GM12878 (cell line): ENCODE measurements around the gene CAST. TPM values are rescaled to one million over a fixed set of nuclear protein-coding genes. Genes with fewer than 3 reads are reported as not detected.

ENCODE experiments used
- ATAC-seq: fragments of 200-7000 bp; cut with Tn5 transposase; 3 replicates; pipeline ENCODE4 v1.9.1; 2020; ENCODE audit warnings: mild to moderate bottlenecking, moderate library complexity
- BruUV-seq: library from RNA; stranded (reverse); fragments of 400-500 nt; replicated peaks from 2 replicates; lab custom pipeline; 2021; lab: Mats Ljungman, UMichigan
- CTCF ChIA-PET: fragments of 300-600 bp; sonication (Branson Sonifier 250); formaldehyde crosslinking; extraction: SDS; loops from one replicate; lab custom pipeline; 2021; ENCODE audit warnings: inconsistent platforms; lab: Yijun Ruan, JAX
- POLR2A ChIA-PET: fragments of 350-600 bp; formaldehyde crosslinking; extraction: SDS; loops from one replicate; lab custom pipeline; 2021; ENCODE audit warnings: inconsistent platforms; lab: Charles Lee
- RAD21 ChIA-PET: fragments of 300-600 bp; sonication (Branson Sonifier 250); formaldehyde crosslinking; loops from one replicate; lab custom pipeline; 2023; ENCODE audit warnings: antibody characterized with exemption; ENCODE audit not compliant: unreplicated experiment; lab: Charles Lee
- SMC1A ChIA-PET: fragments of 300-600 bp; sonication (Branson Sonifier 250); formaldehyde crosslinking; loops from one replicate; lab custom pipeline; 2023; ENCODE audit not compliant: unreplicated experiment, uncharacterized antibody; lab: Charles Lee
- DNase-seq: peaks from one replicate; pipeline ENCODE4 v3.0.0-alpha.2; 2011; ENCODE audit warnings: low read depth, low spot score
- FAIRE-seq: peaks from 3 replicates; lab custom pipeline; 2011; peaks lifted over from hg19 to GRCh38; lab: Jason Lieb, UNC
- H2AFZ ChIP-seq: 2 replicates; pipeline ENCODE4 v1.6.0; 2011; ENCODE audit warnings: low read depth, low read length, control low read depth; ENCODE audit not compliant: control insufficient read depth
- H3K27ac ChIP-seq: 2 replicates; pipeline ENCODE4 v1.5.1; 2011; ENCODE audit warnings: control low read depth; ENCODE audit not compliant: control insufficient read depth, insufficient read depth
- H3K27me3 ChIP-seq, 2 experiments: replicated peaks in 1 of 2; 2 replicates each; pipeline versions ENCODE4 v1.6.0 to v1.6.1; 2011; ENCODE audit warnings: low read length in 1 of 2; ENCODE audit not compliant: control insufficient read depth in 2 of 2, insufficient read depth in 2 of 2
- H3K36me3 ChIP-seq, 2 experiments: 2 replicates each; pipeline ENCODE4 v1.5.1; 2011; ENCODE audit warnings: low read length in 1 of 2; ENCODE audit not compliant: control insufficient read depth in 2 of 2, insufficient read depth in 2 of 2
- H3K4me1 ChIP-seq: 2 replicates; pipeline ENCODE4 v1.6.1; 2011; ENCODE audit warnings: mild to moderate bottlenecking, low read length, moderate library complexity, mixed read lengths; ENCODE audit not compliant: control insufficient read depth, insufficient read depth
- H3K4me2 ChIP-seq: 2 replicates; pipeline ENCODE4 v1.6.0; 2011; ENCODE audit warnings: control low read depth; ENCODE audit not compliant: control insufficient read depth, insufficient read depth
- H3K4me3 ChIP-seq: fragments of 200-600 bp; sonication (generic); 2 replicates; pipeline ENCODE4 v1.5.1; 2016
- H3K79me2 ChIP-seq: 2 replicates; pipeline ENCODE4 v1.6.0; 2011; ENCODE audit warnings: low read length; ENCODE audit not compliant: control insufficient read depth, insufficient read depth
- H3K9ac ChIP-seq: 2 replicates; pipeline ENCODE4 v1.8.0; 2011; ENCODE audit warnings: low read length, control low read depth, mixed read lengths; ENCODE audit not compliant: control insufficient read depth, insufficient read depth
- H3K9me3 ChIP-seq: replicated peaks from 3 replicates; pipeline ENCODE4 v1.5.1; 2011; ENCODE audit warnings: mild to moderate bottlenecking, low read length; ENCODE audit not compliant: control insufficient read depth, insufficient read depth
- H4K20me1 ChIP-seq: 2 replicates; pipeline ENCODE4 v1.6.0; 2011; ENCODE audit not compliant: control insufficient read depth, insufficient read depth
- ASH2L ChIP-seq: fragments of 300-600, 200-600 bp; sonication (generic); IDR thresholded peaks from 2 replicates; pipeline ENCODE4 v1.6.1; 2017; ENCODE audit warnings: low read depth, mild to moderate bottlenecking, borderline replicate concordance
- CHD4 ChIP-seq: fragments of 200-600 bp; sonication (generic); IDR thresholded peaks from 2 replicates; pipeline ENCODE4 v1.6.1; 2016; ENCODE audit warnings: mild to moderate bottlenecking
- ESRRA ChIP-seq: IDR thresholded peaks from 2 replicates; pipeline ENCODE4 v1.6.1; 2012; ENCODE audit warnings: mild to moderate bottlenecking, low read length, improper control_type of control experiment
- WGBS: methylation state at CpG from one replicate; pipeline ENCODE4 v1.1.6; 2016; ENCODE audit warnings: low lambda C conversion rate; ENCODE audit not compliant: insufficient replicate concordance, insufficient coverage; ENCODE audit errors: missing lambda C conversion rate; 5-methylcytosine and 5-hydroxymethylcytosine counted together
- in situ Hi-C: fragments of 300-500 bp; cut with MboI; formaldehyde crosslinking; loops from 9 replicates; pipeline ENCODE4 v1.14.3; 2018; ENCODE audit warnings: mixed read lengths
- intact Hi-C: fragments of 100-400 bp; cut with micrococcal nuclease; formaldehyde crosslinking; loops from one replicate; pipeline ENCODE4 v1.14.2; 2022; ENCODE audit not compliant: unreplicated experiment
- polyA plus RNA-seq, 11 experiments: library from polyadenylated mRNA; depleted of rRNA in 4 of 11; unstranded in 6 of 11; stranded (reverse) in 5 of 11; fragments of >200 nt; fragmentation: Nextera tagmentation in 4 of 11; fragmentation: Illumina TruSeq in 1 of 11; extraction: Ambion mirVana in 4 of 11; extraction: Trizol in 1 of 11; gene quantifications; 1 replicate in 1 of 11; 2 replicates in 10 of 11; pipeline versions ENCODE4 v1.2.1 to v1.2.3, GENCODE V29; 2011 to 2016; ENCODE audit warnings: inconsistent platforms in 2 of 11, missing spikeins in 2 of 11, low read depth in 1 of 11
- total RNA-seq, 4 experiments: library from RNA; depleted of rRNA in 3 of 4; stranded (reverse); fragments of >200 nt in 3 of 4; fragmentation: Illumina TruSeq in 1 of 4; extraction: Trizol in 1 of 4; gene quantifications; 2 replicates each; pipeline versions ENCODE4 v1.2.1 to v1.2.3, GENCODE V29; 2013 to 2021
- TF ChIP-seq, protein P1 (sequence below): IDR thresholded peaks from 2 replicates; pipeline ENCODE4 v1.6.1; 2012; ENCODE audit warnings: mild to moderate bottlenecking, low read depth, low read length

The CAST gene
- total and polyA plus RNA-seq, 10 of the 15 experiments (the other 5 are each of a cell fraction or from before 2014, with no cell fraction given): 31.7 to 140 (median 68.5) TPM

DNA sequence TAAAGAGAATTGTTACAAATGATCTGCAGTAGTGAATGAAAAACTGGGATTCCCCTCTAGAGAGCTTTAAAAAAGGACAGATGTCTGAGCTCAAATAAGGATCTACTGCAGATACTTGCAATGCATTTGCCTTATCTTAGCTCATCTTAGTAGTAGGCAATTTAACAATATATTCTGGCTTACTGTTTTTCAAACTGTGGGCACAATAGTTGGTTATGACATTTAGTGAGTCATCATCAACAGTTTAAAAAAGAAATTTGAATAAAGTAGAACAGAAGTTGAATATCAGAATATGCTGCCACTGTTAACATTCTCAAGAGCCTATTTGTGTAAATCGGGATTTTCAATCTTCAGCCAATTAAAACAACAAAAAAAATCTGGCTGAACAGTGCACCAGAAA lies 6.7 kb upstream of the CAST start:
- no peaks in the 10 kb centered on the region for H4K20me1 ChIP-seq
- ChIA-PET SMC1A (interaction anchor here (0.5 to 2.3 kb wide), 7 partner anchors 12 to 410 kb away, joined by 3 to 9 read pairs (median 4); no protein-coding TSS in a partner anchor), CTCF (interaction anchor here (0.5 to 2.2 kb wide), 7 partner anchors 29 to 576 kb away, joined by 3 to 9 read pairs (median 4); no protein-coding TSS in a partner anchor), POLR2A (interaction anchor here (0.6 kb wide), 1 partner anchor 14 kb away, joined by 3 read pairs; no protein-coding TSS in a partner anchor), RAD21 (no interaction called here)
- H3K27me3 ChIP-seq: peaks cover 0 to 4% of the 10 kb centered on the region in 2 experiments; a peak in 1 of 4 replicates
- in situ Hi-C loops (no loop called here), intact Hi-C loops (no loop called here)
- H3K4me1 ChIP-seq: peaks cover 7% of the 10 kb centered on the region
- 97% methylated on average over 1 of the region's 1 CpG for WGBS
- no peaks in the 10 kb centered on the region for H3K9me3 ChIP-seq
- no peaks in the 10 kb centered on the region for H3K36me3 ChIP-seq
- DNase-seq (no peak), FAIRE-seq (no peak), ATAC-seq (no peak)
- no TSS peak for BruUV-seq
- no peak overlapping the region for H3K27ac ChIP-seq
- H3K9ac ChIP-seq: no peak overlapping the region
- no peak for TF ChIP-seq CHD4
- no peak for TF ChIP-seq ASH2L
- TF ChIP-seq, protein P1, sequence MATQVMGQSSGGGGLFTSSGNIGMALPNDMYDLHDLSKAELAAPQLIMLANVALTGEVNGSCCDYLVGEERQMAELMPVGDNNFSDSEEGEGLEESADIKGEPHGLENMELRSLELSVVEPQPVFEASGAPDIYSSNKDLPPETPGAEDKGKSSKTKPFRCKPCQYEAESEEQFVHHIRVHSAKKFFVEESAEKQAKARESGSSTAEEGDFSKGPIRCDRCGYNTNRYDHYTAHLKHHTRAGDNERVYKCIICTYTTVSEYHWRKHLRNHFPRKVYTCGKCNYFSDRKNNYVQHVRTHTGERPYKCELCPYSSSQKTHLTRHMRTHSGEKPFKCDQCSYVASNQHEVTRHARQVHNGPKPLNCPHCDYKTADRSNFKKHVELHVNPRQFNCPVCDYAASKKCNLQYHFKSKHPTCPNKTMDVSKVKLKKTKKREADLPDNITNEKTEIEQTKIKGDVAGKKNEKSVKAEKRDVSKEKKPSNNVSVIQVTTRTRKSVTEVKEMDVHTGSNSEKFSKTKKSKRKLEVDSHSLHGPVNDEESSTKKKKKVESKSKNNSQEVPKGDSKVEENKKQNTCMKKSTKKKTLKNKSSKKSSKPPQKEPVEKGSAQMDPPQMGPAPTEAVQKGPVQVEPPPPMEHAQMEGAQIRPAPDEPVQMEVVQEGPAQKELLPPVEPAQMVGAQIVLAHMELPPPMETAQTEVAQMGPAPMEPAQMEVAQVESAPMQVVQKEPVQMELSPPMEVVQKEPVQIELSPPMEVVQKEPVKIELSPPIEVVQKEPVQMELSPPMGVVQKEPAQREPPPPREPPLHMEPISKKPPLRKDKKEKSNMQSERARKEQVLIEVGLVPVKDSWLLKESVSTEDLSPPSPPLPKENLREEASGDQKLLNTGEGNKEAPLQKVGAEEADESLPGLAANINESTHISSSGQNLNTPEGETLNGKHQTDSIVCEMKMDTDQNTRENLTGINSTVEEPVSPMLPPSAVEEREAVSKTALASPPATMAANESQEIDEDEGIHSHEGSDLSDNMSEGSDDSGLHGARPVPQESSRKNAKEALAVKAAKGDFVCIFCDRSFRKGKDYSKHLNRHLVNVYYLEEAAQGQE: no peak
- TF ChIP-seq ESRRA: no peak
- no peaks in the 10 kb centered on the region for H3K79me2 ChIP-seq
- no peak overlapping the region for H3K4me3 ChIP-seq
- no peak overlapping the region for H3K4me2 ChIP-seq
- H2AFZ ChIP-seq: no peak overlapping the region
